ENCODE measurements around the gene FLT1. TPM values are rescaled to one million over a fixed set of nuclear protein-coding genes. Genes with fewer than 3 reads are reported as not detected.

Gene FLT1
- total RNA-seq, 1 experiment from 2014 or later = not detected

GRCh38 chr13:28447989-28448388 lies 46.9 kb downstream of the FLT1 start:
- no peak overlapping the region for H3K27ac ChIP-seq
- H4K20me1 ChIP-seq (ENCODE audit: insufficient read depth) = no peaks in the 10 kb centered on the region
- H3K4me2 ChIP-seq = no peak overlapping the region
- no peak for TF ChIP-seq EZH2 (IDR thresholded peaks at IDR 0.05; ENCODE audit: low read depth)
- TF ChIP-seq, protein P1, sequence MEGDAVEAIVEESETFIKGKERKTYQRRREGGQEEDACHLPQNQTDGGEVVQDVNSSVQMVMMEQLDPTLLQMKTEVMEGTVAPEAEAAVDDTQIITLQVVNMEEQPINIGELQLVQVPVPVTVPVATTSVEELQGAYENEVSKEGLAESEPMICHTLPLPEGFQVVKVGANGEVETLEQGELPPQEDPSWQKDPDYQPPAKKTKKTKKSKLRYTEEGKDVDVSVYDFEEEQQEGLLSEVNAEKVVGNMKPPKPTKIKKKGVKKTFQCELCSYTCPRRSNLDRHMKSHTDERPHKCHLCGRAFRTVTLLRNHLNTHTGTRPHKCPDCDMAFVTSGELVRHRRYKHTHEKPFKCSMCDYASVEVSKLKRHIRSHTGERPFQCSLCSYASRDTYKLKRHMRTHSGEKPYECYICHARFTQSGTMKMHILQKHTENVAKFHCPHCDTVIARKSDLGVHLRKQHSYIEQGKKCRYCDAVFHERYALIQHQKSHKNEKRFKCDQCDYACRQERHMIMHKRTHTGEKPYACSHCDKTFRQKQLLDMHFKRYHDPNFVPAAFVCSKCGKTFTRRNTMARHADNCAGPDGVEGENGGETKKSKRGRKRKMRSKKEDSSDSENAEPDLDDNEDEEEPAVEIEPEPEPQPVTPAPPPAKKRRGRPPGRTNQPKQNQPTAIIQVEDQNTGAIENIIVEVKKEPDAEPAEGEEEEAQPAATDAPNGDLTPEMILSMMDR (conservative IDR thresholded peaks at IDR 0.05) = no peak
- BruUV-seq (replicated peaks) = no TSS peak
- H3K9me3 ChIP-seq (ENCODE audit: insufficient read depth, low read depth) = no peaks in the 10 kb centered on the region
- intact Hi-C loops (cut with micrococcal nuclease; ENCODE audit: unreplicated experiment) = no loop called here
- no peak overlapping the region for H2AFZ ChIP-seq
- CTCF ChIA-PET = no interaction called here
- H3K4me3 ChIP-seq = no peak overlapping the region
- H3K27me3 ChIP-seq (ENCODE audit: insufficient read depth, low read depth) = peaks cover 41% of the 10 kb centered on the region
- H3K36me3 ChIP-seq (ENCODE audit: low read depth) = no peaks in the 10 kb centered on the region
- no peaks in the 10 kb centered on the region for H3K4me1 ChIP-seq (replicated peaks; ENCODE audit: insufficient read depth)
- H3F3A ChIP-seq (ENCODE audit: insufficient read depth, low read depth) = no peaks in the 10 kb centered on the region
- H3K9me2 ChIP-seq (ENCODE audit: insufficient read depth) = no peaks in the 10 kb centered on the region
- no peak for DNase-seq
- POLR2A ChIA-PET (ENCODE audit: unreplicated experiment) = no interaction called here
- no peaks in the 10 kb centered on the region for H3K79me2 ChIP-seq (ENCODE audit: low read depth)

GRCh38 chr13:28447206-28447605 lies 47.7 kb downstream of the FLT1 start:
- no peaks in the 10 kb centered on the region for H3K36me3 ChIP-seq (ENCODE audit: low read depth)
- H4K20me1 ChIP-seq (ENCODE audit: insufficient read depth) = no peaks in the 10 kb centered on the region
- TF ChIP-seq, protein P1 (conservative IDR thresholded peaks at IDR 0.05) = no peak
- TF ChIP-seq EZH2 (IDR thresholded peaks at IDR 0.05; ENCODE audit: low read depth) = no peak
- no peaks in the 10 kb centered on the region for H3K4me1 ChIP-seq (replicated peaks; ENCODE audit: insufficient read depth)
- H3K27me3 ChIP-seq (ENCODE audit: insufficient read depth, low read depth) = peaks cover 39% of the 10 kb centered on the region
- H3K9me3 ChIP-seq (ENCODE audit: insufficient read depth, low read depth) = no peaks in the 10 kb centered on the region
- no peak for DNase-seq
- H3K4me2 ChIP-seq = no peak overlapping the region
- no peaks in the 10 kb centered on the region for H3F3A ChIP-seq (ENCODE audit: insufficient read depth, low read depth)
- CTCF ChIA-PET = no interaction called here
- no peaks in the 10 kb centered on the region for H3K9me2 ChIP-seq (ENCODE audit: insufficient read depth)
- intact Hi-C loops (cut with micrococcal nuclease; ENCODE audit: unreplicated experiment) = no loop called here
- no peak overlapping the region for H2AFZ ChIP-seq
- no TSS peak for BruUV-seq (replicated peaks)
- POLR2A ChIA-PET (ENCODE audit: unreplicated experiment) = no interaction called here
- H3K27ac ChIP-seq = no peak overlapping the region
- no peaks in the 10 kb centered on the region for H3K79me2 ChIP-seq (ENCODE audit: low read depth)
- no peak overlapping the region for H3K4me3 ChIP-seq

DNA sequence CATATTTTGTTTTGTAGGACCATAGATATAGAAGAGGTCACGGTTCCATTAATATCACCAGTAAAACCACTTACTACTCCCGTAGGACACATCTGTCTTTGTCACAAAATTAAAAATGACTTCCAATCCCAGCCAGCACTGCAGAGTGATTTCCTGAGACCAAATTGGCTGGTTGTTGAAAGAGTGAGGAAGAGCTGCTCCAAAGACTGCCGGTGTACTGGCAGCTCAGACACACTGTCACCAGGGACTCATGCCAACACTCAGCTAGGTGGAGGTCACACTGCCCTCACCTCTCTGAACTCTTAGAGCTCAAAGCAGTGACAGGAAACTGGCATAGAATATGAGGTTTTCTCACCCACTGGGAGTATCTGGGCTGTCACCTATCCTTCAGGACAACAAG lies 52.1 kb downstream of the FLT1 start:
- H3K27ac ChIP-seq = no peak overlapping the region
- H3K9me3 ChIP-seq (ENCODE audit: insufficient read depth, low read depth) = no peaks in the 10 kb centered on the region
- H3K4me3 ChIP-seq = no peak overlapping the region
- no peaks in the 10 kb centered on the region for H4K20me1 ChIP-seq (ENCODE audit: insufficient read depth)
- H2AFZ ChIP-seq = no peak overlapping the region
- H3K9me2 ChIP-seq (ENCODE audit: insufficient read depth) = no peaks in the 10 kb centered on the region
- H3K27me3 ChIP-seq (ENCODE audit: insufficient read depth, low read depth) = peaks cover 53% of the 10 kb centered on the region
- no peaks in the 10 kb centered on the region for H3K79me2 ChIP-seq (ENCODE audit: low read depth)
- no peak for DNase-seq
- no TSS peak for BruUV-seq (replicated peaks)
- ChIA-PET CTCF (no interaction called here), POLR2A (ENCODE audit: unreplicated experiment) (no interaction called here)
- no peaks in the 10 kb centered on the region for H3K36me3 ChIP-seq (ENCODE audit: low read depth)
- TF ChIP-seq, protein P1 (conservative IDR thresholded peaks at IDR 0.05) = no peak
- TF ChIP-seq EZH2 (IDR thresholded peaks at IDR 0.05; ENCODE audit: low read depth) = no peak
- no peaks in the 10 kb centered on the region for H3F3A ChIP-seq (ENCODE audit: insufficient read depth, low read depth)
- intact Hi-C loops (cut with micrococcal nuclease; ENCODE audit: unreplicated experiment) = no loop called here
- no peak overlapping the region for H3K4me2 ChIP-seq
- H3K4me1 ChIP-seq (replicated peaks; ENCODE audit: insufficient read depth) = no peaks in the 10 kb centered on the region
